ENCODE data around the gene ZNRF3.
"Not testable (repeated sequence)": the region's sequence is repeated elsewhere in the genome, so short reads cannot be mapped to it uniquely, and the experiment has no call there.

Gene ZNRF3

DNA sequence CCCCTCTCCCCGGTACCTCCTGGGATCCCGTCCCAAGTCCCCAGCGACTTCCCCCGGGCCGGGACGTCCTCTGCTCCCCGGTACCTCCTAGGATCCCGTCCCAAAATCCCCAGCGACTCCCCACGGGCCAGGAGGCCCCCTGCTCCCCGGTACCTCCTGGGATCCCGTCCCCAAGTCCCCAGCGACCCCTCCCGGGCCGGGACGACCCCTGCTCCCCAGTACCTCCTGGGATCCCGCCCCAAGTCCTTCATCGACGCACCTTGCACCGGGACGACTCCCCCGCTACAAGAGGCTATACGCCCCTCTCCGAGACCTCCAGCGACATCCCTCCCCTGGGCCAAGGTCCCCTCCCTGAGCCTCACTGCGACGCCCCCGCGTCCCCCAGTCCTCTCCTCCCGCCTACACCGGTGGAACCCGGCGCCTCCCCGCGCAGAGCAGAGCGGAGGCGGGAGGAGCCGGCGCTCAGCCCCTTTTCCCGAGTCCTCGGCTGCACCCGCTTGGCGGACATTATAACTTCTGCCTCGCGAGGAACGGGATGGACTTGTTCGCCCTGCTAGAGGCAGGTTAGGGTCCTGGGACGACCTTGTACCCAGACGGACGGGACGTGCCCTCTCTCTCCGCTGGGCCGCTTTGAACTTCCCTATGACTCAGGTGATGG lies 190.4 kb downstream of the ZNRF3 start:
- DNase-seq: no peak
- no peak overlapping the region for H3K27ac Mint-ChIP-seq

DNA sequence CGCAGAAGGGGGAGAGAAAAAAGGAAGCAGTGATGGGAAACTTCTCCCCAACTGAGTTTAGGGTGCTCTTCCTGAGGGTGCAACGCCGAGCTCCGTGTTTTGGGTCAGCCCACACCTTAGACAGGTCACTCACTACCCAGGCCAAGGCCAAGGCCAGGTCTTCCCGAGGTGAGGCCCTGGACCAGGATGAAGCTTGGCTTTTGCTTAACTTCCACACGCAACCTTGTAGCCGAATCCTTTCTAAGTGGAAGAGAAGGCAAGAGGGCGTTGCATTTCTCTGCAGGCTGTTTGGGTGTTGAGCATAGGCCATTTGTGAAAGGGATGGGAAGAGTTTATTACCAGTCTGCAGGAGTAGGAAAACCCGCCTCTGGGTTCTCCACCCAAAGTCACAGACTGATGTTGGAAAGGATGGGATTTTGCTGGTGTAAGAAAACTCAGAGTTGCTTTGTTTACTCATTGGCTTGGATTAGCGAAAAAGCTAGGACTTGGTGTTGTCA lies 191.0 kb downstream of the ZNRF3 start:
- Mint-ChIP-seq H3K4me3 (peak overlapping the region; percentile 11), H3K27me3 (peaks cover 68% of the 10 kb centered on the region), H3K36me3 (ENCODE audit: low read depth) (no peaks in the 10 kb centered on the region), H3K9me3 (no peaks in the 10 kb centered on the region), H3K27ac (no peak overlapping the region), H3K4me1 (peaks cover 24% of the 10 kb centered on the region)
- no peak for ATAC-seq
- DNase-seq: no peak

More for the DNA sequence above, 190.4 kb downstream of the ZNRF3 start:
- Mint-ChIP-seq H3K4me3 (peak overlapping the region; percentile 14), H3K27me3 (peaks cover 69% of the 10 kb centered on the region), H3K4me1 (peaks cover 24% of the 10 kb centered on the region), H3K36me3 (ENCODE audit: low read depth) (no peaks in the 10 kb centered on the region), H3K9me3 (no peaks in the 10 kb centered on the region)
- no peak for ATAC-seq

DNA sequence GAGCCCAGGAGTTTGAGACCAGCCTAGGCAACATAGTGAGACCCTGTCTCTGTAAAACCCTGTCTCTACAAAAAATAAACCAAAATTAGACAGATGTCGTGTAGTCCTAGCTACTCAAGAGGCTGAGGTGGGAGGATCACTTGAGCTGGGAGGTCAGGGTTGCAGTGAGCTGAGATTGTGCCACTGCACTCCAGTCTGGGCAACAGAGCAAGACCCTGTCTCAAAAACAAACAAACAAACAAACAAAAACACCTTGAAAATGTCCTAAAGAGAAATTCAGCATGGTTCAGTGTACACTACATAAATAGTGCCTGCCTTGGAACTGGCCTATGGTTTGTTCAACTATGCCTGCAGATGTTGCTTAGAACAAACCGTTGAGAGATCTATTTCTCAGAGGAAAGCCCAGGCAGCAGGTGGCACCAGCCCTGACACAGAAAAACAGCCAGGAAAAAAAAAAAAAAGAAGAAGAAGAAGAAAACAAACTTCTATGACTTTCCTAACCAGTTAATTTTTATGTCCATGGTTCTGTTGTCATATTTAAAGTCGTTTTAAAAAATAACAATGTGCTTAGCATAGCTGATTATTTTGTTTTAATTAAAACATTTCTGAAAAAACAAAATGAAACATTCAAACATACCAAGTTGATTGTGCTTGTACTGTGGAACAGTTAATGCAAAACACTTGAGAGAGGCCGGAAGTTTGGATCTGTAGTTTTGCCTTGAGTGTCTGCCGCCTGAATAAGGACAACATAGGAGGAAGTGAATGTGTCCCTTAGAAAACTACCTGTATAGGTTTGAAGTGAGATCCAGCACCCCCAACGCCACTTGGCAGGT lies 194.9 kb downstream of the ZNRF3 start:
- DNase-seq (no peak), ATAC-seq (no peak)
- no peak overlapping the region for H3K4me3 Mint-ChIP-seq
- no peaks in the 10 kb centered on the region for H3K36me3 Mint-ChIP-seq (ENCODE audit: low read depth)
- H3K4me1 Mint-ChIP-seq: peaks cover 8% of the 10 kb centered on the region
- H3K9me3 Mint-ChIP-seq: no peaks in the 10 kb centered on the region
- H3K27me3 Mint-ChIP-seq: peaks cover 51% of the 10 kb centered on the region
- no peak overlapping the region for H3K27ac Mint-ChIP-seq

DNA sequence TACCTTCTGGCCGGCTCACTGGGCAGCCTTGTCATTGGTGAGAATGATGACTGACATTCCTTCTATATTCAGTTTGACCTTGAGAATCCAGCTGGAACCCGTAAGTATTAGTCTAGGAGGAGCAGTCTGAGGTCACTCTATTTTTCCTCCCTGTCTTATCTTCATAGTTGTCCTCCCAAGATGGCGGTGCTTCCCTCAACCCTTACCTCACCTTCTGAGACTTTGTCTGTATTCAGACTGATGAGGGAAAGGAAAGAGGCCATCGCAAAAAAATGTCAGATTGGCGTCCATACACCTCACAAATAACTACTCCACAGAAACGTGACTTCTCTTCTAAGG lies 195.5 kb downstream of the ZNRF3 start:
- peaks cover 46% of the 10 kb centered on the region for H3K27me3 Mint-ChIP-seq
- H3K9me3 Mint-ChIP-seq: no peaks in the 10 kb centered on the region

DNA sequence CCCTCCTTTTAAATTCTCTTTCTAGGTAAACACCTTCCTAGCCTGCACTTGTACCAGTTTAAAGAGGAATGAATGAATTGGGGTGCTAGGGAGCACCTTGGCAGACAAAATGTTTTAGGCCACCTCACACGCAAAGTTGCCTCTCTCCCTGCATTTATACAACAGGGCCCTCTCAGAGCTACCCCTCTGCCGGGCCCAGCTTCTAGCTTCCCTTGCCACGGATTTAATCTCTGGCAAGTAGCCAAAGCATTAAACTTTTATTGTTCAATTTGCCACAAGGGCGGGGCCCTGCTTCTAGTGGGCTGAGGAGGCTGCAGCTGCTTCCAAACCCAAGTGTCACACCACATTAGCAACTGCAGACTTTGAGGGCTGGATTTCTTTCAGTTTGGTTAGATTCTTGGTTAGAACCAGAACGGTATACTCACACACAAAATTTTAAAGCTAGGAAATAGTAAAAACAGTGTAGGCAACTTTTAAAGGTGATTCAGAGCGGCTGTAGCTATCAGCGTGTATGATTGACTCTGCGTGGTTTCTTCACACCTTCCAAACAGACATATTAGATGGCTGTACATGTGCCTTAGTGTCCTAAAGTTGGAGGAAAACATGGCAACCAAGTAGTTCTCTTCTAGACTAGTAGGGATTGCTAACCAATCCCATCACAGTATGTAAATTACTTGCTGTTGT lies 196.0 kb downstream of the ZNRF3 start:
- Mint-ChIP-seq H3K36me3 (ENCODE audit: low read depth) (no peaks in the 10 kb centered on the region), H3K4me3 (no peak overlapping the region), H3K9me3 (no peaks in the 10 kb centered on the region), H3K27me3 (peaks cover 41% of the 10 kb centered on the region), H3K27ac (no peak overlapping the region), H3K4me1 (peaks cover 4% of the 10 kb centered on the region)
- DNase-seq (no peak), ATAC-seq (no peak)

More for the DNA sequence above, 195.5 kb downstream of the ZNRF3 start:
- no peak for DNase-seq
- no peak overlapping the region for H3K4me3 Mint-ChIP-seq
- H3K36me3 Mint-ChIP-seq (ENCODE audit: low read depth): no peaks in the 10 kb centered on the region
- H3K4me1 Mint-ChIP-seq: peaks cover 6% of the 10 kb centered on the region
- no peak for ATAC-seq
- no peak overlapping the region for H3K27ac Mint-ChIP-seq

DNA sequence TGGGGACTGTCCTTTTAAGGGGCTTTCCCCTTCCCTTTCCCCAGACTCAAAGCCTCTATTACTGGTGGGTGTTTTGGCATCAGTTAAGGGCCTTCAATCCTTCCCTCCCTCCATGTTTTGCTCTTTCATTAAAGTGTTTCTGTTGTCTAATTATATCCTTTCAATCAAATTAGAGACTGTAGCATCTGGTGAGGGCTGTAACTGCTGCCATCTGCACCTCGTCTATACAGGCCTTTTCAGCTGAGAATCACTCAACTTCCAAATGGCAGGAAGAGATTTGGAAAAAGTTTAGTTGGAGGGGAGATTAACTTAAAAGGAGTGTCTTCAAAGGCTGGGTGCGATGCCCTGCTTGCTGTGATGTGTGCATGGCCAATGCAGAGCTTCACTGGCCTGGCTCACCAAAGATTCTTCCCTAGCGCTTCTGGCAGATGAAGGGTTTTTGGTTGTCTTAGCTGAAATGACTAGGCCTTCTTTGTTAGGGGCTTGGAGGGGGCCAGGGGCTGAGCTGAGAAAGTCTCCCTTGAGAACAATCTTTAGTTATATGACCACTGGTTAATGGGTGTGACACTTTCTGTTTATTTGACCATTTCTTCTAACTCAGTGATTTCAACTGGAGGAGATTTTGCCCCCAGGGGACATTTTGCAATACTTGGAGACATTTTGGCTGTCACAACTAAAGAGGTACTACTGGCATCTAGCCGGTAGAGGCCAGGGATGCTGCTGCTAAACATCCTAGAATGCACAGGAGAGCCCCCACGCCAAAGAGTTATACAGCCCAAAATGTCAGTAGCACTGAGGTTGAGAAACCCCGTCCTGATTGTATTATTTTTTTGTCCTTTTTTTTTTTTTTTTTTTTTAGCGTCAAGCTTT lies 197.0 kb downstream of the ZNRF3 start:
- no peak for ATAC-seq
- no peaks in the 10 kb centered on the region for H3K9me3 Mint-ChIP-seq
- H3K36me3 Mint-ChIP-seq (ENCODE audit: low read depth): no peaks in the 10 kb centered on the region
- no peak overlapping the region for H3K4me3 Mint-ChIP-seq
- DNase-seq: no peak
- peaks cover 31% of the 10 kb centered on the region for H3K27me3 Mint-ChIP-seq
- peaks cover 3% of the 10 kb centered on the region for H3K4me1 Mint-ChIP-seq
- H3K27ac Mint-ChIP-seq: no peak overlapping the region

DNA sequence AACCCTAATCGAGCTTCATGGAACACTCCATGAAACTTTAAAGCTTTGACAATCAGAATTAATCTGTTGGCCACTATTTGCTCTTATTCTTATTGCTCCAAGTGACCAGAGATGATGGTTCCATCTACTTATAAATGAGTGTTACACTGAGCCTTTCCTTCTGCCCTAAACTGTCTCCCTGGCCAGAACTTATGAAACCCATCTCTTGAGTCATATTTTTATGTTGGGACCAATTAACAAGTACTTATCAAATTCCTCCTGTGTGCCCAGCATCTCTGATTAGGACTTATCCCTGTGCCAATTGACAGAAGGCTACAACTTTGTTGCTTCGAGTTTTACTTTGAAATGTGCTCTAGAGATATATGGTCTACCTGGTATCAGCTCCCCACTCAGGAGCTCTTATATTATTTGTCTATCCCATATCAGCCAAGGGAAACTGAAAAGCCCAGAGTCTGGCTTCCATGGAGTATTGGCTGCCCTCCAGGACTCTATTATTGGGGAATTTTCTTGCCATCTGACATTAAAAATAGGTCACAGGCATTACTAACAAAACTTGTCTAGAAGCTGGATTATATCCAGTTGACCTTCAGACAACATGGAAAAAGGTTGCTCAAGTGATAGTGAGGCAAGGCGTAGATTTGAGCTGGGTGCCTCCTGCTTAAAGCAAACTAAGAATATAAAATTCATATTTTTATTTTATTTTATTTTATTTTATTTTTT lies 198.3 kb downstream of the ZNRF3 start:
- Mint-ChIP-seq H3K27ac (no peak overlapping the region), H3K4me1 (peaks cover 3% of the 10 kb centered on the region), H3K4me3 (no peak overlapping the region), H3K9me3 (no peaks in the 10 kb centered on the region), H3K27me3 (peaks cover 21% of the 10 kb centered on the region), H3K36me3 (ENCODE audit: low read depth) (no peaks in the 10 kb centered on the region)
- DNase-seq (no peak), ATAC-seq (no peak)

DNA sequence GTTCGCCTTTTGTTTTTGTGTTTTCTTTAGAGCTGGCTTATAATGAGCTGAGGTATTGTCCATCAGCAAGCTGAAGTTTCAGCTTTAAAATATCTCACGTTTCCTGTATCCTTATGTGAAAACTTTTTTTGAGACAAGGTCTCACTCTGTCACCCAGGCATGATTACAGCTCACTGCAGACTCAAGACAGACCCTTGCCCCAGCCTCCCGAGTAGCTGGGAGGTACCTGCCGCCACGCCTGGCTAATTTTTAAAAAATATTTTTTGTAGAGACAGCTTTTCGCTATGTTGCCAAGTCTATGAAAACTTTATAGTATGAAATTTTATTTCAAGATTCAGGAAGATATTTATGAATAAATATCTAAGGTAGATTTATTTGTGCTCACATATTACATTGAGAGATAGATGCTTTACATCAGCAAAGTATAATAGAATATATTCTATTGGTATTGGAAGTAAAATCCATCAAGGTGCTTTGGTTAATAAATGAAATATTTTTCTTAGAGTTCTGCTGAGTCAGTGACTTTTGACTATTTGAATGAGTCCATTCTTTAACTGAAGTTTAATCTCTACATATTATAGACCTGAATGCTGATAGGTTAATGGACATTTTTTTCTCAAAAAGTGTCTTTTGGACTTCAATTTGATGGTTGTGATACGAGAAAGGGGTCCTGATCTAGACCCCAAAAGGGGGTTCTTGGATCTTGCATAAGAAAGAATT lies 199.6 kb downstream of the ZNRF3 start:
- no peak for ATAC-seq
- peaks cover 3% of the 10 kb centered on the region for H3K4me1 Mint-ChIP-seq

DNA sequence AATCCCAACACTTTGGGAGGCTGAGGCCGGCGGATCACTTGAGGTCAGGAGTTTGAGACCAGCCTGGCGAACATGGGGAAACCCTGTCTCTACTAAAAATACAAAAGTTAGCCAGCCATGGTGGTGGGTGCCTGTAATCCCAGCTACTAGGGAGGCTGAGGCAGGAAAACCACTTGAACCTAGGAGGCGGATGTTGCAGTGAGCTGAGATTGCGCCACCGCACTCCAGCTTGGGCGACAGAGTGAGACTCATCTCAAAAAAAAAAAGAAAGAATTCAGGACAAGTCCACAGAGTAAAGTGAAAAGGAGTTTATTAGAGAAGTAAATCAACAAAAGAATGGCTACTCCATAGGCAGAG lies 200.2 kb downstream of the ZNRF3 start:
- not testable (repeated sequence) for H3K27ac Mint-ChIP-seq; DNase-seq; H3K4me1 Mint-ChIP-seq; ATAC-seq; H3K36me3 Mint-ChIP-seq (ENCODE audit: low read depth); H3K4me3 Mint-ChIP-seq; H3K9me3 Mint-ChIP-seq
- H3K27me3 Mint-ChIP-seq: peaks cover 17% of the 10 kb centered on the region

More for the DNA sequence above, 199.6 kb downstream of the ZNRF3 start:
- Mint-ChIP-seq H3K4me3 (no peak overlapping the region), H3K9me3 (no peaks in the 10 kb centered on the region), H3K27me3 (peaks cover 20% of the 10 kb centered on the region), H3K27ac (no peak overlapping the region), H3K36me3 (ENCODE audit: low read depth) (no peaks in the 10 kb centered on the region)
- DNase-seq: no peak

DNA sequence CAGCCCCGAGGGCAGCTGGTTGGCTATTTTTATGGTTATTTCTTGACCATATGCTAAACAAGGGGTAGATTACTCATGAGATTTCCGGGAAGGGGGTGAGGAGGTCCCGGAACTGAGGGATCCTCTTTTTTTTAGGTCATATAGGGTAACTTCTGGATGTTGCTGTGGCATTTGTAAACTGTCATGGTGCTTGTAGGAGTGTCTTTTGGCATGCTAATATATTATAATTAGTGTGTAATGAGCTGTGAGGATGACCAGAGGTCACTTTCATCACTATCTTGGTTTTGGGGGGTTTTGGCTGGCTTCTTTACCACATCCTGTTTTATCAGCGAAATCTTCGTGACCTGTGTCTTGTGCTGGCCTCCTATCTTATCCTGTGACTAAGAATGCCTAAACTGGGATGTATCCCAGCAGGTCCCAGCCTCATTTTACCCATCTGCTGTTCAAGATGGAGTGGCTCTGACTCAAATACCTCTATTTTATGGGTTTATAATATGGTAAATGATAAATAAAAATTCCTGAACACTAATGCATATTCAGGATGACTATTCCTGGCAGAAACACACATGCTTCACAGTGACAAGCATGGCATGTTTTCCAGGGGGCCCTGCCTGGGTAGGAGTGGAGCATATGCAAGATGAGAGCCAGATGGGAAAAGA lies 200.7 kb downstream of the ZNRF3 start:
- no peak for ATAC-seq
- Mint-ChIP-seq H3K27me3 (peaks cover 15% of the 10 kb centered on the region), H3K9me3 (no peaks in the 10 kb centered on the region), H3K27ac (no peak overlapping the region), H3K4me3 (no peak overlapping the region), H3K4me1 (peaks cover 3% of the 10 kb centered on the region), H3K36me3 (ENCODE audit: low read depth) (no peaks in the 10 kb centered on the region)
- no peak for DNase-seq

DNA sequence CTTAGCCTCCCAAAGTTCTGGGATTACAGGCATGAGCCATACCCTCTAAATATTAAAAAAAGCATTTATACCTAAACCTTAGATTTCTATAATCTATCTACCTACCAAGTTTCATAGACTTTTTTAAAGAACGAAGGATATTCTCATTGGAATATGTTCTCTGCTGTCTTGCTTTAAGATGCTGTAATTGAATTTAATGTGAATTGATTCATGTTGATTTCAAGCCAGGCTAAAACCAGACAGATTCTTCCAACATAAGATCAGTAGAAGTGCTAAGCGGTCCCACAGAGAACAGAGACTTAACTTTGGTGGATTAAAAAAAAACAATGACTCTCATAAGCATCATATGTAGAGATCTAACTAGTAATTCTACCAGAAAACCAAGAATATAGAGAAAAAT lies 203.6 kb downstream of the ZNRF3 start:
- ATAC-seq (no peak), DNase-seq (no peak)
- Mint-ChIP-seq H3K4me3 (no peak overlapping the region), H3K4me1 (peaks cover 3% of the 10 kb centered on the region), H3K27ac (no peak overlapping the region), H3K9me3 (no peaks in the 10 kb centered on the region), H3K36me3 (ENCODE audit: low read depth) (no peaks in the 10 kb centered on the region), H3K27me3 (peaks cover 10% of the 10 kb centered on the region)

DNA sequence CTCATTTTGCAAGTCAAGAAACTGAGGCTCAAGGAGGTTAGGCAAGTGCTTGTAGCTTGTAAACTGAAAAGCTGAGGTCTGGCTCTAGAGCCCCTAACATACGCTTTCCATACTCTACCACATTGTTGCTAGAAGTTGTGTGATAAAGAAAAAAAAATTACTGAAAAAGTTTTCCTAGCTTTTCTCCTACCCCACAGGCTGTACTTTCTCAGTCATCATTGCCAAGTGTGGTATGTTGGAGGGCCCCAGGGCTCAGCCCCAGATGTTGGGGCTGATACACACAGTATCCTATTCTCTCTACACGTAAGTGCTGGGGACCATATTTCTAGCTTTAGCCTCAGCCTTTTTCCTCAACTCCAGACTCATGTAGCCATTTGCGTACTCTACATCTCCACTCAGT lies 205.4 kb downstream of the ZNRF3 start:
- Mint-ChIP-seq H3K4me1 (peaks cover 3% of the 10 kb centered on the region), H3K27ac (no peak overlapping the region), H3K4me3 (no peak overlapping the region), H3K9me3 (no peaks in the 10 kb centered on the region), H3K36me3 (ENCODE audit: low read depth) (no peaks in the 10 kb centered on the region), H3K27me3 (peaks cover 11% of the 10 kb centered on the region)
- ATAC-seq (no peak), DNase-seq (no peak)

DNA sequence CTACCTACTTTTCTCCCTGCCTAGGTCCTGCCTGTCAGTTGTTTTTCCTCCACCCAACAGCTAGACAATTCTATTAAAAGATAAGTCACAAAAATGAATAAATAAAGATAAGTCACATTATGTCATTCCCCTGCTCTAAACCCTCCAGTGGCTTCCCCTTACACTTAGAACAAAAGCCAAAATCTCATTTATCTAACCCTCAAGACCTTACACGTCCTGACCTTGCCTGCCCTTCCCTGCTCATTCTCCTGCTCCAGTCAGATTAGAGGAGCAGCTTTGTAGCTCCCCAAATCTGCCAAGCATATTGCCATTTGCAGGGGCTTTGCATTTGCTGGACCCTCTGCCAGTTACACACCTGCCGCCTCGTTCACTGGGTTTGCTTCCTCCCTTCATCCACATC lies 206.1 kb downstream of the ZNRF3 start:
- DNase-seq (no peak), ATAC-seq (no peak)
- Mint-ChIP-seq H3K4me1 (no peaks in the 10 kb centered on the region), H3K4me3 (no peak overlapping the region), H3K27ac (no peak overlapping the region), H3K27me3 (peaks cover 11% of the 10 kb centered on the region), H3K9me3 (no peaks in the 10 kb centered on the region), H3K36me3 (ENCODE audit: low read depth) (no peaks in the 10 kb centered on the region)
